Mesenchymal stem cell (in vitro differentiated cells and primary cell): Measurements from ENCODE around the gene UNC13C. TPM values are rescaled to one million over a fixed set of nuclear protein-coding genes. Genes with fewer than 3 reads are reported as not detected.
"Not testable (repeated sequence)": the region's sequence is repeated elsewhere in the genome, so short reads cannot be mapped to it uniquely, and the experiment has no call there.

Source experiments
- DNase-seq: peaks from one replicate; pipeline ENCODE4 v3.0.0-alpha.2; 2013
- H2AFZ ChIP-seq: one replicate; pipeline ENCODE4 v1.6.1; 2013; ENCODE audit warnings: low read depth, mild to moderate bottlenecking, control low read depth, inconsistent platforms, low read length, moderate library complexity
- H2AK5ac ChIP-seq: 2 replicates; pipeline ENCODE4 v1.6.1; 2013; ENCODE audit warnings: low read length, moderate library complexity, mild to moderate bottlenecking, inconsistent platforms; ENCODE audit not compliant: severe bottlenecking
- H2BK120ac ChIP-seq: one replicate; pipeline ENCODE4 v1.6.1; 2013; ENCODE audit warnings: low read depth, mild to moderate bottlenecking, inconsistent platforms, low read length, moderate library complexity
- H2BK12ac ChIP-seq, 2 experiments: one replicate each; pipeline ENCODE4 v1.6.1; 2013; ENCODE audit warnings: inconsistent platforms in 2 of 2, low read length in 2 of 2, mild to moderate bottlenecking in 2 of 2, moderate library complexity in 2 of 2, control low read depth in 1 of 2
- H2BK15ac ChIP-seq: one replicate; pipeline ENCODE4 v1.6.1; 2013; ENCODE audit warnings: mild to moderate bottlenecking, low read depth, inconsistent platforms; ENCODE audit not compliant: poor library complexity, severe bottlenecking
- H2BK5ac ChIP-seq: 2 replicates; pipeline ENCODE4 v1.6.1; 2013; ENCODE audit warnings: low read depth, mild to moderate bottlenecking, low read length, control low read depth, inconsistent platforms; ENCODE audit not compliant: poor library complexity, severe bottlenecking
- H3K14ac ChIP-seq, 2 experiments: one replicate each; pipeline ENCODE4 v1.6.1; 2013; ENCODE audit warnings: inconsistent platforms in 2 of 2, low read length in 2 of 2, control low read depth in 1 of 2, mild to moderate bottlenecking in 1 of 2, moderate library complexity in 1 of 2
- H3K18ac ChIP-seq, 2 experiments: one replicate each; pipeline ENCODE4 v1.6.1; 2013; ENCODE audit warnings: inconsistent platforms in 2 of 2, low read length in 2 of 2, control low read depth in 1 of 2, low read depth in 1 of 2, mild to moderate bottlenecking in 1 of 2
- H3K23ac ChIP-seq, 2 experiments: one replicate each; pipeline ENCODE4 v1.6.1; 2013; ENCODE audit warnings: inconsistent platforms in 2 of 2, low read length in 2 of 2, mild to moderate bottlenecking in 2 of 2, moderate library complexity in 2 of 2, control low read depth in 1 of 2
- H3K27ac ChIP-seq: 2 replicates; pipeline ENCODE4 v1.5.1; 2013; ENCODE audit warnings: mild to moderate bottlenecking, moderate library complexity, low read length, control low read depth, inconsistent platforms; ENCODE audit not compliant: poor library complexity, severe bottlenecking
- H3K27me3 ChIP-seq, 2 experiments: 2 replicates each; pipeline versions ENCODE4 v1.6.1 to v1.7.0; 2013; ENCODE audit warnings: low read length in 2 of 2, mild to moderate bottlenecking in 2 of 2, moderate library complexity in 2 of 2, control low read depth in 1 of 2, inconsistent platforms in 1 of 2; ENCODE audit not compliant: control insufficient read depth in 1 of 2, insufficient read depth in 1 of 2
- H3K36me3 ChIP-seq, 2 experiments: 2 replicates each; pipeline versions ENCODE4 v1.6.1 to v1.7.0; 2013; ENCODE audit warnings: low read length in 2 of 2, control low read depth in 1 of 2, inconsistent platforms in 1 of 2, low read depth in 1 of 2, mild to moderate bottlenecking in 1 of 2; ENCODE audit not compliant: insufficient read depth in 2 of 2, control insufficient read depth in 1 of 2
- H3K4ac ChIP-seq, 2 experiments: one replicate each; pipeline ENCODE4 v1.6.1; 2013; ENCODE audit warnings: inconsistent platforms in 2 of 2, low read length in 2 of 2, mild to moderate bottlenecking in 2 of 2, moderate library complexity in 2 of 2, control low read depth in 1 of 2, low read depth in 1 of 2
- H3K4me1 ChIP-seq: 2 replicates; pipeline ENCODE4 v1.6.1; 2013; ENCODE audit warnings: low read depth, low read length, control low read depth; ENCODE audit not compliant: control insufficient read depth, insufficient read depth
- H3K4me2 ChIP-seq: 2 replicates; pipeline ENCODE4 v1.6.1; 2013; ENCODE audit warnings: low read length, mild to moderate bottlenecking, inconsistent platforms; ENCODE audit not compliant: poor library complexity, severe bottlenecking
- H3K4me3 ChIP-seq, 2 experiments: 2 replicates each; pipeline versions ENCODE4 v1.5.1 to v1.7.0; 2013; ENCODE audit warnings: low read length in 2 of 2, mild to moderate bottlenecking in 2 of 2, control low read depth in 1 of 2, low read depth in 1 of 2; ENCODE audit not compliant: insufficient read depth in 1 of 2
- H3K79me1 ChIP-seq: replicated peaks from 2 replicates; pipeline ENCODE4 v1.6.1; 2013; ENCODE audit warnings: mild to moderate bottlenecking, control low read depth, low read length, inconsistent platforms; ENCODE audit not compliant: poor library complexity, severe bottlenecking
- H3K9ac ChIP-seq: 2 replicates; pipeline ENCODE4 v1.7.0; 2013; ENCODE audit warnings: mild to moderate bottlenecking, low read length, moderate library complexity
- H3K9me3 ChIP-seq: 2 replicates; pipeline ENCODE4 v1.7.0; 2013; ENCODE audit warnings: mild to moderate bottlenecking, low read length; ENCODE audit not compliant: control insufficient read depth
- H4K8ac ChIP-seq: one replicate; pipeline ENCODE4 v1.6.1; 2013; ENCODE audit warnings: inconsistent platforms, mild to moderate bottlenecking, low read length, moderate library complexity
- H4K91ac ChIP-seq: one replicate; pipeline ENCODE4 v1.6.1; 2013; ENCODE audit warnings: mild to moderate bottlenecking, low read length, inconsistent platforms
- WGBS: methylation state at CpG from one replicate; pipeline ENCODE4 v1.1.7; 2013; ENCODE audit warnings: mixed read lengths; 5-methylcytosine and 5-hydroxymethylcytosine counted together
- polyA plus RNA-seq, 2 experiments: library from polyadenylated mRNA; stranded (reverse); fragments of 200-250 nt; gene quantifications; one replicate each; pipeline ENCODE4 v1.2.3, GENCODE V29; 2013

Gene UNC13C
- polyA plus RNA-seq (2013, experiment 1 of 2): not detected
- not detected for polyA plus RNA-seq (2013, experiment 2 of 2)

- H2BK5ac ChIP-seq: no peak within 1 kb of the TSS
- H3K14ac ChIP-seq: no peak within 1 kb of the TSS
- no peak within 1 kb of the TSS for H3K9ac ChIP-seq
- no peak within 1 kb of the TSS for H2AK5ac ChIP-seq
- H4K8ac ChIP-seq: no peak within 1 kb of the TSS
- no peak within 1 kb of the TSS for H3K23ac ChIP-seq
- no peak for DNase-seq
- H3K79me1 ChIP-seq: no peaks in the 10 kb centered on the region
- H3K4me2 ChIP-seq: peak within 1 kb of the TSS; percentile 72
- H2AFZ ChIP-seq: peak within 1 kb of the TSS; percentile 18
- WGBS: 4% methylated on average over 30 of the region's 30 CpGs
- H3K18ac ChIP-seq: no peak within 1 kb of the TSS
- H3K4me1 ChIP-seq: peaks cover 3% of the 10 kb centered on the region
- no peaks in the 10 kb centered on the region for H3K9me3 ChIP-seq
- H2BK12ac ChIP-seq: no peak within 1 kb of the TSS
- peak within 1 kb of the TSS in 1 of 2 experiments; percentile 69 for H3K4me3 ChIP-seq
- no peak within 1 kb of the TSS for H2BK15ac ChIP-seq
- peaks cover 0 to 19% of the 10 kb centered on the region in 2 experiments for H3K27me3 ChIP-seq
- H3K4ac ChIP-seq: no peak within 1 kb of the TSS
- no peak within 1 kb of the TSS for H4K91ac ChIP-seq
- no peak within 1 kb of the TSS for H3K27ac ChIP-seq
- H3K36me3 ChIP-seq: no peaks in the 10 kb centered on the region
- no peak within 1 kb of the TSS for H2BK120ac ChIP-seq
Measured at GRCh38 chr15:53978253-53978906, at the start of gene UNC13C. TSS of gene UNC13C (plus strand) at chr15:53978441. CDS start at chr15:54012904, 34,463 bp downstream.

- no peak overlapping the region for H2BK120ac ChIP-seq
- no peak overlapping the region for H2AFZ ChIP-seq
- H3K4me1 ChIP-seq: no peaks in the 10 kb centered on the region
- DNase-seq: no peak
- H3K18ac ChIP-seq: no peak overlapping the region
- H3K4ac ChIP-seq: no peak overlapping the region
- no peak overlapping the region for H2BK12ac ChIP-seq
- no peak overlapping the region for H2AK5ac ChIP-seq
- no peak overlapping the region for H3K4me3 ChIP-seq
- H3K9ac ChIP-seq: no peak overlapping the region
- no peak overlapping the region for H2BK15ac ChIP-seq
- no peaks in the 10 kb centered on the region for H3K27me3 ChIP-seq
- H3K23ac ChIP-seq: no peak overlapping the region
- H3K36me3 ChIP-seq: no peaks in the 10 kb centered on the region
- H4K91ac ChIP-seq: no peak overlapping the region
- no peak overlapping the region for H3K14ac ChIP-seq
- no peaks in the 10 kb centered on the region for H3K79me1 ChIP-seq
- no peak overlapping the region for H4K8ac ChIP-seq
- no peak overlapping the region for H2BK5ac ChIP-seq
- no peak overlapping the region for H3K27ac ChIP-seq
- H3K4me2 ChIP-seq: no peak overlapping the region
- H3K9me3 ChIP-seq: peaks cover 14% of the 10 kb centered on the region
Measured at GRCh38 chr15:53936137-53936536, 42.1 kb upstream of the UNC13C start.

GRCh38 chr15:53937632-53938031 is 40.6 kb upstream of the UNC13C start:
- not testable (repeated sequence) for H2BK5ac ChIP-seq, H2BK12ac ChIP-seq, H2AFZ ChIP-seq, H3K4me3 ChIP-seq, H3K4ac ChIP-seq, H2BK15ac ChIP-seq, H3K79me1 ChIP-seq, H2BK120ac ChIP-seq, H3K23ac ChIP-seq, DNase-seq, H2AK5ac ChIP-seq, H3K27me3 ChIP-seq, H3K4me1 ChIP-seq, H4K8ac ChIP-seq, H3K27ac ChIP-seq, H3K36me3 ChIP-seq, H4K91ac ChIP-seq, H3K14ac ChIP-seq, H3K18ac ChIP-seq, H3K9ac ChIP-seq, H3K4me2 ChIP-seq
- 78% methylated on average over 2 of the region's 2 CpGs for WGBS
- peaks cover 19% of the 10 kb centered on the region for H3K9me3 ChIP-seq

- Histone ChIP-seq H3K36me3 (no peaks in the 10 kb centered on the region), H3K4ac (no peak overlapping the region), H4K8ac (no peak overlapping the region), H3K4me1 (no peaks in the 10 kb centered on the region), H3K79me1 (no peaks in the 10 kb centered on the region), H3K9me3 (peaks cover 11% of the 10 kb centered on the region), H2AFZ (no peak overlapping the region), H3K18ac (no peak overlapping the region), H3K27ac (no peak overlapping the region), H2BK120ac (no peak overlapping the region), H2AK5ac (no peak overlapping the region), H2BK15ac (no peak overlapping the region), H4K91ac (no peak overlapping the region), H2BK5ac (no peak overlapping the region), H2BK12ac (no peak overlapping the region), H3K9ac (no peak overlapping the region), H3K23ac (no peak overlapping the region), H3K14ac (no peak overlapping the region), H3K4me3 (no peak overlapping the region), H3K4me2 (no peak overlapping the region), H3K27me3 (no peaks in the 10 kb centered on the region)
- 100% methylated on average over 1 of the region's 3 CpGs for WGBS
- DNase-seq: no peak
Measured at GRCh38 chr15:53950572-53950971, 27.7 kb upstream of the UNC13C start.
